C1 segment of cervical spinal cord (tissue), 14 donors: ENCODE data around the gene KRT34.

ENCODE experiments used
- DNase-seq, 14 donors: peaks; one replicate each; lab custom pipeline; 2025; lab: John Stamatoyannopoulos, UW

Gene KRT34

GRCh38 chr17:41333836-41334235 is 48.3 kb downstream of the KRT34 start:
- DNase-seq = no peak

GRCh38 chr17:41333098-41333497 is 49.0 kb downstream of the KRT34 start:
- no peak for DNase-seq

DNA sequence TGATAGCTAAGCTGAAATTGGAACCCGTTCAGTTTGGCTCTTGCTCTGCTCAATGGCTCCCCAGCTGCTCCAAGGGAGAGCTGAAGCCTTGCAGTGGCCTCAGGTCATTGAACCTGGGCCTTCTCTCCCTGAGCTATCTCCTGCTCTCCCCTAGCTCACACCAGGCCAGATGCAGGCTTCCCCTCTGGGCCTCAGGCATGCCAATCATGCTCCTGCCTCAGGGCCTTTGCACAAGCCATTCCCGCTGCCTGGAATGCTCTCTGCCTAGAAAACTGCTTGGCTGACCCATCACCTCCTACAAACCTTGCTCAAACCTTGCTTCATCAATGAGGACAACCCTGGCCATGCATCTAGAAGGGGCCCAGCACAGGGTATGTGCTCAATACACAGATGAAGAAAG is 49.9 kb downstream of the KRT34 start:
- DNase-seq = no peak

DNA sequence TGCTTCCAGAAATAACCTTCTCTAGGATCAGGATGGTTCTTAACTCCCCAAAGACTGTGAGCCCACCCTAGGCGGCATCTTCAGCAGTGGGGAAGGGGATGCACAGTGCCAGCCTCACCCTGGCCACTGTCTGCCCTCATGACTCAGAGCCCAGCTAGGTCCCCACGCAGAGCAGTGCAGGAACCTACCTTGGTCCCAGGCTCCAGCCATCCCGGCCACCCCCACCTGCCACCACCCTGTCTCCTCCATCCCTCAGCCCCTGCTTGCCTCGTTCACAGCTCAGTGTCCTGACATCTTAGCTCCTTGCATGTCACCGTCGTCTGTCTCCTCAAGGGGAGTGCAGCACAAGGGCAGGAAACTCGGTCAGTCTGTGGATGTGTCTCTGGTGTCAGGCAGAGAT is 50.5 kb downstream of the KRT34 start:
- DNase-seq = no peak

DNA sequence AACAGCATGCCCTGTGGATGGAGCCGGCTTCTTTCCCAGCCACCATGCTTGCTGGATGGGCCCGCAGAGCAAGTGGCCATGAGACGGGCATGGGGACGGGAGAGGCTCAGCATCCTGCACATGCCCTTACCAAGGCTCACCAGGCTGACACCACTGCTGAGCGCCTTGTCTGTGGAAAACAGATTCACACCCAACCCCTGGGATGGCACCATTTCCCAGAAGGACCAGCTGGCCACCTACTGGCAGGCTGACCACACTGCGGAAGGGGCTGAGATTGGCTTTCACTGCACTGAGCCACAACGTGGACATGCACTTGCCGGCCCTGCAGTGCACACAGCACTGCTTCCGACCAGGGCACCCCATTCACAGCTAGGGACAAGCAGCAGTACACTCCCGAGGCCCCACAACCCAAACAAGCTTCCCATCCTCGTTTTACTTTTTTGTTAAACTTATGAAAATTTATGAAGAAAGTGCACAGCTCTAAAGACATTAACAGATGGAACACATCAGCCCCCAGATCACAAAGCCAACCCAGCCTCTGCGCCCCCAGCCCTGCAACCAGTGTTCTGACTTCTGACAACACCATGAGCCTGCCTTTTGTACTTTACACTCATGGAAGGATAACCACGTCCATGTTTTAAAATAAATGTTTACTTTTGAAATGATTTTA is 52.7 kb downstream of the KRT34 start:
- DNase-seq = peak in 4 of 14 donors; percentile 2 to 17 (median 6)

DNA sequence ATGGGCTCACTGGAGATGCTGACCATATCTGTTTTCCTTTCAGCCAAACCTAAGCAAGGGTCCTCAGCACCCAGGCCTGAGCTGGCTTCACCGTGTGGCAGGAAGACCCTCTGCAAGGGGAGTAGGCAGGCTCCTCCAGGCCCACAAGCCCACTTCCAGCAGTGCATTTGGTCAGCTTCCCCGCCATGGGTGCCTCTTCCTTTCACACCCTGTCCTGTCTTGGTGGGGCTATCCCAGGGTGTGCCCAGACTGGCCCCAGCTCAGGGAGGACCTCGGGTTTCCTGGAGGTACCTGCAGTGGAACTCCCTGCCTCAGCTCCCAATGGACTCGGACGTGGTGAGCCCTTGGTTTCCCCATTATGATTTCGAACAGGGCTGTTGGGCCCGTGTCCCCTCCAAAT is 53.9 kb downstream of the KRT34 start:
- no peak for DNase-seq
